Measurements from ENCODE around the gene AMER2.

AMER2 gene

DNA sequence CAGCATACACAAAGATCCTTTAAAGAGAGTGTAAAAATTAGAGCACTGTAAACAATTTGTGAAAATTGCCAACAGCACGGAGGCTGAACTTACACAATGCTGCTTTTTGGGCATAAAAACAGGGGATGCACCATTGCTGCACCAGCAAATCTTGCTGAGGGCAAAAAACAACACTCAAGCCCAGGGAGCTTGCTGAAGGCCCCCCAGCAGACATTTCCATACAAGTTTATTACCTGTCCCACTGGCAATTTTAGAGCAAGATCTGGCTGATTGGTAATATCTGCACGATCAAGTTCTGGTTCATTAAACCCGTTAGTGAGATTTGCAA is 34.3 kb downstream of the AMER2 start:
- Histone ChIP-seq H3K4me1 (ENCODE audit: low read length) (no peaks in the 10 kb centered on the region), H3K9ac (ENCODE audit: low read length) (no peak overlapping the region), H3K27ac (ENCODE audit: low read length) (no peak overlapping the region), H3K36me3 (replicated peaks; ENCODE audit: insufficient read depth, low read length) (no peaks in the 10 kb centered on the region), H3K79me2 (ENCODE audit: low read length) (no peaks in the 10 kb centered on the region), H3K4me2 (ENCODE audit: low read depth, low read length) (no peak overlapping the region), H4K20me1 (ENCODE audit: insufficient read depth, low read length) (no peaks in the 10 kb centered on the region), H3K27me3 (replicated peaks; ENCODE audit: insufficient read depth, low read length) (no peaks in the 10 kb centered on the region), H3F3A (ENCODE audit: insufficient read depth, low read length) (no peaks in the 10 kb centered on the region), H3K9me2 (replicated peaks; ENCODE audit: insufficient read depth, low read length) (no peaks in the 10 kb centered on the region), H3K4me3 (ENCODE audit: low read length) (no peak overlapping the region), H2AFZ (ENCODE audit: low read length) (no peak overlapping the region), H3K9me3 (replicated peaks; ENCODE audit: insufficient read depth, low read length) (no peaks in the 10 kb centered on the region)
- no peak for DNase-seq
- no peak for TF ChIP-seq EZH2phosphoT487 (IDR thresholded peaks at IDR 0.05; ENCODE audit: low read length)
- TF ChIP-seq CTCF (IDR thresholded peaks at IDR 0.05; ENCODE audit: low read length) = no peak
- no peak for TF ChIP-seq EZH2 (optimal IDR thresholded peaks at IDR 0.05; ENCODE audit: low read depth, low read length)

- Histone ChIP-seq H3K9ac (ENCODE audit: low read length) (no peak overlapping the region), H3K79me2 (ENCODE audit: low read length) (no peaks in the 10 kb centered on the region)
- DNase-seq = no peak
Measured at GRCh38 chr13:25136880-25137787, 35.0 kb downstream of the AMER2 start.

DNA sequence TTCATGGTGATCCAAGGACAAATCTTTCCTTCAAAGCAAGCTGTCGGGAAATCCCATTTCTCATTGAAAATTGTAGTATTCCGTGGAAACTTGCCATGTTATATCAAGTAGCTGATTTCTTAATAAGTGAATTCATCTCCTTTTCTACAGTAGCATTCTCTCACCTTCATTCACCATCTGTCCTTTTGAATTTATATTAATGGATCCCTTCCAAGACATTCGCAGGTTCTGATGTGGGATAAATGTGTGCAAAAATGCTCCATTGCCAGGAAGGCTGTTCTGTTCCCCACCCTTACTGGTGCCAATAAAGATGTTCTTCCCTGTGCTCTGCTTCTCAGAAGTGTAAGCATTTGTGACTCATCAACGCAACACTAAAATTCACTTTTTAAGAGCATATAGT is 36.2 kb downstream of the AMER2 start:
- no peaks in the 10 kb centered on the region for H3K79me2 ChIP-seq (ENCODE audit: low read length)
- no peaks in the 10 kb centered on the region for H3K36me3 ChIP-seq (replicated peaks; ENCODE audit: insufficient read depth, low read length)
- H3F3A ChIP-seq (ENCODE audit: insufficient read depth, low read length) = no peaks in the 10 kb centered on the region
- H3K27ac ChIP-seq (ENCODE audit: low read length) = no peak overlapping the region
- H3K27me3 ChIP-seq (replicated peaks; ENCODE audit: insufficient read depth, low read length) = no peaks in the 10 kb centered on the region
- no peak overlapping the region for H2AFZ ChIP-seq (ENCODE audit: low read length)
- TF ChIP-seq EZH2 (optimal IDR thresholded peaks at IDR 0.05; ENCODE audit: low read depth, low read length) (no peak), EZH2phosphoT487 (IDR thresholded peaks at IDR 0.05; ENCODE audit: low read length) (no peak), CTCF (IDR thresholded peaks at IDR 0.05; ENCODE audit: low read length) (no peak)
- no peaks in the 10 kb centered on the region for H3K9me2 ChIP-seq (replicated peaks; ENCODE audit: insufficient read depth, low read length)
- no peaks in the 10 kb centered on the region for H3K9me3 ChIP-seq (replicated peaks; ENCODE audit: insufficient read depth, low read length)
- H3K4me3 ChIP-seq (ENCODE audit: low read length) = no peak overlapping the region
- H3K9ac ChIP-seq (ENCODE audit: low read length) = no peak overlapping the region
- no peak for DNase-seq
- no peaks in the 10 kb centered on the region for H4K20me1 ChIP-seq (ENCODE audit: insufficient read depth, low read length)
- no peaks in the 10 kb centered on the region for H3K4me1 ChIP-seq (ENCODE audit: low read length)
- H3K4me2 ChIP-seq (ENCODE audit: low read depth, low read length) = no peak overlapping the region

More at GRCh38 chr13:25136880-25137787, 35.0 kb downstream of the AMER2 start:
- Histone ChIP-seq H3K27ac (ENCODE audit: low read length) (no peak overlapping the region), H3K4me1 (ENCODE audit: low read length) (no peaks in the 10 kb centered on the region), H3F3A (ENCODE audit: insufficient read depth, low read length) (no peaks in the 10 kb centered on the region), H4K20me1 (ENCODE audit: insufficient read depth, low read length) (no peaks in the 10 kb centered on the region), H3K4me2 (ENCODE audit: low read depth, low read length) (no peak overlapping the region), H3K27me3 (replicated peaks; ENCODE audit: insufficient read depth, low read length) (no peaks in the 10 kb centered on the region), H2AFZ (ENCODE audit: low read length) (no peak overlapping the region), H3K4me3 (ENCODE audit: low read length) (no peak overlapping the region), H3K9me2 (replicated peaks; ENCODE audit: insufficient read depth, low read length) (no peaks in the 10 kb centered on the region), H3K36me3 (replicated peaks; ENCODE audit: insufficient read depth, low read length) (no peaks in the 10 kb centered on the region), H3K9me3 (replicated peaks; ENCODE audit: insufficient read depth, low read length) (no peaks in the 10 kb centered on the region)
- TF ChIP-seq CTCF (IDR thresholded peaks at IDR 0.05; ENCODE audit: low read length) = no peak
- no peak for TF ChIP-seq EZH2 (optimal IDR thresholded peaks at IDR 0.05; ENCODE audit: low read depth, low read length)
- no peak for TF ChIP-seq EZH2phosphoT487 (IDR thresholded peaks at IDR 0.05; ENCODE audit: low read length)

Measured in MM.1S (cell line).